OCI-M2 (cell line): ENCODE results near the gene BMP5.

Source experiments
- DNase-seq: peaks from one replicate; lab custom pipeline; 2025; ENCODE audit not compliant: unreplicated experiment; lab: John Stamatoyannopoulos, UW

The BMP5 gene

DNA sequence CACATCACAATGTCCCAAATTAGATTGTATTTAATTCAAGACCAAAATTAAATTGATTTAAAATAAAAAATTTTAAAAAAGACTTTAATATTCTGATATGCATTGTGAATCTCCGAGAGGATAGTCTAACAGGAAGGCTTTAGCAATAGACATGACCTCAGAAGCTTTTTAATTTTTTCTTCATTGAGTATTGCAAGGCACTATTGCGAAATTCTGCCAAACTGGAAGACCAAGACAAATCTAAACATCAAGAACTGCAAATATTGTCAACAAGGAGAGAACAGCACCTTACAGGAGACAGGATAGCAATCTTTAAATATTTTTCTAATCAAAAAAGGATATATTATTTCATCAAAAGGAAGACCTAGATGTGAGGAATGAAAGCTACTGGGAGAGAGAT, 56.9 kb downstream of the BMP5 start:
- DNase-seq, result no peak

DNA sequence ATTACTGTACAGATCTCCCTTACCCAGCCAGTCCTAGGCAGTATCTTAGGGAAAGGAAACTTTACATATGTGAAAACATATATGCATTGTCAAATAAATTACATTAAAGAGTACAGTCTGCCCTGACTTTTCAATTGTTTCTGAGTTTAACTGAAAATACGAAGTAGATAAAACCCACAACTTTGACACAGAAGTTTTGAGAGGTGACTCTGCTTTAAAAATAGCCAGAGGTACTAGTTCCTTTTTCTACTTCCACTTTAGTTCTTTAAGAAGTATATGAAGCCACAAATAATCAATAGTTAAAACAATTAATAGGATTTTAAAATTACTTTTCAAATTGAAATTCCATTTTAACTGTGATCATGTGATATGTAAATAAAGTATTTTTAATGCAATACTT, 62.9 kb downstream of the BMP5 start:
- DNase-seq, result no peak

DNA sequence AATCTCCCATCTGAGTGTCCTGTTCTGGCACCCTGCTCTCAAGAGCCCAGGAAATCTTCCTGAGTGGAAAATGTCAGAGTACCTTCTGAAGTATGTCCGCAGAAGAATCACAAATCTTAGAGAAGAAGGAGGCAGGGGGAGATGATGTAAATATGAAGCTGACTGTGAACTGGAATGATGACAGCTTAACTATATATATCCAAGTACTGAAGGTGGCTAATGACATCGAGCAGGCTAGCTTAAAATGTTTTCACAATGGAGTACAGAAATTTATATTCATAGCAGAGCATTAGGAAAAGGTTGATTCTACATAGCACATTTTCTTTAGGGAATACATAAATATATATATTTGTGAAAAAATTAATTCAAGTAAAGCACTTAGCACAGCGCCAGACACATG, 64.3 kb downstream of the BMP5 start:
- DNase-seq, result no peak

DNA sequence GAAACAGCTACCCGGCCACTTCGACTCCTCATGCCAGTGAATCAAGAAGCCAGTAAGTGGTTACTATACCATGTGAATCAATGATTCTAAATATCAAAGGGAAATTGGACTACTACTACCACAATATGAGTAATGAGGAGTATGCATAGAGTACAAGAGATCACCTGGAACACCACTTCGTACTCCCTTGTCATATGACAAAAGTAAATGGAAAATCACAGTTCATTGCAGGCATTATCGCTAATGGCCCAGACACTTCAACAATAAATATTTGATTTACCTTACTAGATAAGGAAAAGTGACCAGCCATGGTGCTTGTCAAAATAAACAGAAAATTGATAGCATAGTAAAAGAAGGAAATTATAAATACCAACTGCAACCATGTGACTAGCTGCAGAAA, 73.1 kb downstream of the BMP5 start:
- DNase-seq, result no peak

- no peak for DNase-seq
These were observed 76.8 kb downstream of the BMP5 start for GRCh38 chr6:55798571-55798970.

- DNase-seq, result no peak
These were observed 81.1 kb downstream of the BMP5 start for GRCh38 chr6:55794136-55794812.

DNA sequence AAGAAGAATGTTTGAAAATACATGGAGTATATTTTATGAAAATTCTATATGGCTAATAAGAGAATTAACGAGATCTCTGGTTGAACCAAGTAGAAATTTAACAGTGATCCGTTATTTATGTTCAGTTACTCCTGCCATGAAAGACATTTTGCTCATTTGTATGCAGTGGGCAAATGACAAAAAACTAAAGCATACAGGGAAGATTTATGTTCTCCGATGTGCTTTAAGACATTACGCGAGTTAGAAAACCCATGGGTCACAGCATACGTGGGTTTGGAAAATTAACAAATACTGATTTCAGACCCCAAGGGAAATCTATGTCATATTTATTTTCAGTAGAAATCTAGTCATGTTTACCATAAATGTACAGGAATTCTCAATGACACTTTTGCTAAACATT, 90.1 kb downstream of the BMP5 start:
- no peak for DNase-seq

GRCh38 chr6:55782275-55782674, 93.1 kb downstream of the BMP5 start:
- DNase-seq, result no peak

DNA sequence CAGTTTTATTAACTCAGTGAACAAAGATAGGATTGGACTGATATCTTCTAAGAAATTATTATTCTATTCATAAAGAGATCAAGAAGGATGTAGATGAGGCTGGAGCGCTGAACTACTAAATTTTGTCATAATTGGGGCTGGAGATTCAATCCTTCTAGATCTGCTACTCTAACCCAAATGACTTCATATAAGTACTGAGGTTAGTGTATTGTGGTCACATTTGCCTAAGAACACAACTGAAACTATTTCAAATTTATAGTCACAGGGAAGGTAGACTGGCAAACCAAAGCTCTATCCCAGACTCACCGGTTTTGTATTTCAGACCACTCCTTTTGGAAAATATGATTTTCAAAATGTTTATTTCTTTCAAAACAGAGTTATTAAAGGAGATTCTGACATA, 96.7 kb downstream of the BMP5 start:
- DNase-seq, result no peak

DNA sequence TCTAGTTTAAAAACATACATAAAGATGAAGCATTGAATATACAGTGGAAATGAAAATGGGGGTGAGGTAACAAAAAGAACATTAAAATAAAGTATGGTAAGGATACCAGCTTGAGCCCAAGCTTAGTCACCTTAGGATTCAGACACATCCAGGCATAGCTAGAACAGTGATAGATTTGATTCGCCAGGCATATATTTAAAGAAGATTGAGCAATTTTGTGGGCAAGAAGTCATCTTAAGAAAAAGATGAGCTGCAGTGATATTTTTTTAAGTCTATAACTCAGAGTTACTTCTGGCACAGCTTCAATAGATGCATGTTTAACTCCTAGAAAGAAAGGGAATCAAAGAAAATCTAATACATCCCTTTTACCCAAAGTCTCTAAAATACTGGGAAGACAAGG, 97.9 kb downstream of the BMP5 start:
- no peak for DNase-seq

DNA sequence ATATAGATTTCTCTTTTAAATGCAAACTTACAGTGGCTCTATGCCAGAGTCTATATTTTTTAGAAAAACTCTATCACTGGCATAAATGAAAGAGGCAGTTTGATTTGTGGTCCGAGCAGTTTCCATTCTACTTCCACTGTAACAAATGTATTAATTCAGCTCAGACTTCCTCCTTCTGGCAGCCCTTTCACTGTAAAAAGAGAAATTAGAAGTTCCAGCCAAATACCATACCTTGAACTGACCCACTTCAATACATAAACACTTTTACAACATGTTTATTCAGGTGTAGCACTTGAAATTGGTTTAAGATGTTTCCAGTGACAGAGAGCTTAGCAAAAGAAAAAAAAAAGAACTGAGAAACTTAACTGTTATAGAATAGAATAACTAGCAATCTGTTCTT, 99.3 kb downstream of the BMP5 start:
- no peak for DNase-seq

DNA sequence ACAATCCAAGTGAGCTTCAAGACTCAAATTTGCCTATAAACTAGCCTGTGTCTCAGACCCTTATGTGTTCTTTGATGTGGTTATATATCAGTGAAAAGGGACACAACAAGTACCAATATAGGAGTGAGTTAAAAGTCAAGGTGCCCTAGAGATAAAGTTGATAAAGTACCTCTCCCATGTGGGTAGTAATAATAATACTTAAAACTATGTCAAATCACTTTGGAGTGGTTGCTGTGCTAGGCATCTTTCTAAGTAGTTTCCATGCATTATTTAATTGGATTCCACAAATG, 100.4 kb downstream of the BMP5 start:
- DNase-seq, result no peak

GRCh38 chr6:55774286-55775028, 100.9 kb downstream of the BMP5 start:
- DNase-seq, result no peak

DNA sequence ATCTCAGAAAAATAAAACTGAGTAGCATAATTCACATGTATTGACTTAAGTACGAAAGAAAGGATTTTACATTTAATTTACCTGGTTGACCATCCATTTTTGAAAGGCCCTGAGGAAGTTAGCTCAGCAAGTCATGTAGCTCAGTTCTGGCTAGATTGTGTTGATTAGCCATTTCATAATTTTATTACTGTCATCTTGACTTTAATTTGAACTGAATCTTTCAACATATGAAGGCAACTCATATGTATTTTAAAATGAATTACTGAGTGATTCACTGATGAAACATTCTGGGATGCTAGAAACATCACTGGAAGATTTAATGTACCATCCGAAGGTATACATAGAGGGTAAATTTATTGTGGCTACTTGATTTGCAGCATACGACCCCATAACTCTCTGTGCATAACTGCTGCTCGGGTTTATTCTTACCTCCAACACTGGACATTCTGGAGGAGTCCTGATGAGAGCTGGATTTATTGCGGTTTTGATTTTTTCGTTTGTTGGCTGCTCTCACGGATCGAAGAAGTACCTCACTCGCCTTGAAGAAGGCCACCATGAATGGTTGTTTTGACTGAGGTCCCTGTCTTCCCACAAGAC, 101.7 kb downstream of the BMP5 start:
- no peak for DNase-seq

DNA sequence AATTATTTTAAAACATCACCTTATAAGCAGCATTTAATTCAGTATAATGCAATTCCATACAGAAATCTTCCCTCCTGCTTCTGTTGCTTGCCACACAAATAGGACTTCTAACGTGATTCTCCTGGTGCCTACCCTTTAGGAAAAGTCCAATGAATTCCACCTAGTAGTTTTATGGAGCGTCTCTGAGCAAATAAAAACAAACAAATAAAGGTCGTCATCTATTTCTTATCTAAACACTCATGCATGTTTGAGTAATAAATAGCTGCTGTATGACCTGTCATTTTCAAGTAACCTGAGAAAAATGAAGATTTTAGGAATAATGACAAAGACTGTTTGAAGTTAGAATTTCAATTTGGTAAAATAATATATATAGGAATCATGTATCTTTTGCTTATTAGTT, 102.7 kb downstream of the BMP5 start:
- DNase-seq, result no peak

DNA sequence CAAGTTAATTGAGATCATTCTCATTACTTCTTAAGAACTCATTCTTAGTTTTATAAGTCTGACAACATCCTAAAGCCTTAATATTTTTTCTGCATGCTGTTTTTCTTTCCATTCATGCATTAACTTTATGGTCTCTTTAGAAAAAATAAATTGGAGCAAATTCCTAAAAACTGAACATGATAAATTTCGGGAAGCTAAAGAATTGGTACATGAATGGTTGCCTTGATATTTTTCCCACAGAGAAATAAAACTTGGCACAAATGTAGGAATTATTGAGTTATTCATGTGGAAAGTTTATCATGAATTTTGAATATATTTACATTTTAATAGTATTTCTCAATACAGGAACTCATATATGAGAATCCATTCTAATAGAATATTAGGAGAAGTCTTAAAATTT, 115.9 kb downstream of the BMP5 start:
- DNase-seq, result no peak

DNA sequence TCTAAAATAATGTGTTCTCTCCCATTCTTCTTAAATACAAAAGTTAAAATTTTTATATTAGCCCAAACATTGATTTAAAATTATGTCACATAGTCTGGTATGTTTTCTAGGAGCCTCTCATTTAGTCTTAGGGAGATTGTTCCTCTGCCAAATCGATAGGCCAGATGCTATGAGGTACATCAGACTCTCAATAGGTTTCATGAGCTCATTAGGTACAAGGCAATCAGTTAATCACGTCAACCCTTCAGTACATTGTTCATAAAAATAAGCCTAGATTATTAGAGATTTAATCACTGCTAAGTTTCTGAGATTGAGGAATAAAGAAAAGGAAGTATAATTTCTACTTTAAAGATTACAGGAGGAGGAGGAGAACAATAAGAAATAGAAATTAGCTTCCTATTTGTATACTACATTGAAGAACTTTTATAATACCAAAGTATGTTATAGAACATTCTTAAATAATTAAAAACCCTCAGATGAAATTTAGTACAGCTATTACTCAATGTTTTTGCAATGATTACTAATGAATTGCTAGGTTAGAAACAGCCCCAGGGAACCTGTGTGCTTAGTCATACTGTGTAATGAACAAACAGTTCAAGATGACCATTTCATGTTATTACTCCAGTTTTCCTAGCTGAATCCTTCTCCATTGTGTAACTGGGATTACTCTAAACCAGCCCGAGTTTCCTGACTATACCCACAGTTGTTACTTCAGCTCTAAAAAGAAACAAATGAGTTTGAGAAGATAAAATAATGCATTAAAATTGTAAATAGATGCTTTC, 117.0 kb downstream of the BMP5 start:
- DNase-seq, result no peak

DNA sequence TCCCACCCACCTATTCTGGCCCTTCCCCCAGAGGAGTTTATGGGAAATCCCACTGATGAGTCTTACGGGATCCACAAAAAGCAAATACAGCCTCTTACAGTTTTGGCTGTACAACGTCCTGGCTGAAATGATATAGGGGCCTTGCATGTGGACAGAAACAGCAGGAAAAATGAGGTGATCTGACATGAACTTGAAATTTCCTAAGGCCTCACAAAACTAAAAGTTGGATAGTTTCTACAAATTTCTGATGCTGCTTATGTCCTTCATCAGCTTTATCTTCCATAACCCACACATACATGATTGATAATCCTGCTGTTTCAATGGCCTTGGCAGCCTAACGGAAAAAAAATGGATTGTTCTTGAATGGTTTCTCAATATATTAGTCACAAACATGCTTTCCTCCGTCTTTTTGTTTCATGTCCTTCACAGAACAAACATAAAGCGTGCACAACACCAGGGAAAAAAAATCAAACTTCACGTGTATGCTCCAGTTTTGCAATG, 118.8 kb downstream of the BMP5 start:
- DNase-seq, result no peak

DNA sequence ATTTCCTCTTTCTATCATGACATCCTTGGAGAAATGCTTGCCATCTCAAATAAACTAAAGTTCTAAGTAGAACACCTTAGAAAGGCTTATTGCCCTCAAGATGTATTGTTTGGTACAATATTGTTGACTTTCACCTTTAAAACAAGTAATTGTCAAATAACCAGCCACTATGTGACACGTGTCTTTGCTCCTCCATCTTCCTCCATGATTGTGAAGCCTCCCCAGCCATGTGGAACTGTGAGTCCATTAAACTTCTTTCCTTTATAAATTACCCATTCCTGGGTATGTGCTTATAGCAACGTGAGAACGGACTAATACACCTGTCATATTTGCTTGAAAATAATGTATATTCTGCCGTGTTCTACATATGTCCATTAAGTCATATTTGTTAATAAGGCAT, 126.5 kb downstream of the BMP5 start:
- DNase-seq, result no peak

- no peak for DNase-seq
These were observed 128.9 kb downstream of the BMP5 start for GRCh38 chr6:55746473-55746872.

DNA sequence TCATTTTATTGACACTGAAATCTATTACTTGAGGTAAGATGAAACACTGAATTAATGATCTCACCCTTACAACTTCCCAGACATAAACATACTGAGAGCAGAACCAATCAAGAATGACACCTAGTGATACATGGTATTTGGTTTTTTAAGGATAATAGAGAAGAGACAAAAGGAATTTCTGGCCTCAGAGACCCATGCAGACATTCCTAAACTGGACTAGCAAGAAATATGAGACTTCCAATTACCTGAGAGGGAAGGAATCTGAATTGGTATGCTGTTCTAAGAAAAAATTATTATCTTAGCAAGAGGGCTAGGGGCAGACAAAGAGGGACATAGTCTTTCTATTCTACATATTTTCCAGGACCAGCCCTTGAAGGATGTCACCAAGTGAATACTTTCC, 141.1 kb downstream of the BMP5 start:
- no peak for DNase-seq

DNA sequence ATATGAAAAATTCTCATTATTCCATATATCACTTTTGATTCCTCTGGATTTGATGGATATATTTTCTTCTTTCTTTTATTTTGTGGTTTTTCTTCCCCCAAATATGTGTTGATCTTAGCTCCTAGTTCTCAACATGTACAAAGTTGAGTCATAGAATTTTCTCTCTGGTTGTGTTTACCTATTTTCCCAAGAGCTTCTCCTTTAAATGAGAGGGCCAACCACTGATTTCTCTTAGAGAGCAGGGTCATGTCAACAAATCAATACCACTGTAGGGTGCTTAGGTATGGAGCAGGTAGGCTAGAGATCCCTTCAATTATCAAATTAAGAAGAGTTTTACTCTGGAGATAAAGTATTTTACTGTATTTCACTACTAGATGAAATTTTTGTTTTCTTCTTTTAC, 145.7 kb downstream of the BMP5 start:
- DNase-seq, result no peak
